Stimulated activated CD8-positive, alpha-beta memory T cell treated with anti-CD3 and anti-CD28 coated beads, Interleukin-15, amount 100 ng/mL, for 24 hours (primary cell): Measurements from ENCODE around the gene EHMT1.

ENCODE experiments used
- DNase-seq: peaks from one replicate; pipeline ENCODE4 v3.0.0-alpha.2; 2020; ENCODE audit warnings: low read depth

The EHMT1 gene

DNA sequence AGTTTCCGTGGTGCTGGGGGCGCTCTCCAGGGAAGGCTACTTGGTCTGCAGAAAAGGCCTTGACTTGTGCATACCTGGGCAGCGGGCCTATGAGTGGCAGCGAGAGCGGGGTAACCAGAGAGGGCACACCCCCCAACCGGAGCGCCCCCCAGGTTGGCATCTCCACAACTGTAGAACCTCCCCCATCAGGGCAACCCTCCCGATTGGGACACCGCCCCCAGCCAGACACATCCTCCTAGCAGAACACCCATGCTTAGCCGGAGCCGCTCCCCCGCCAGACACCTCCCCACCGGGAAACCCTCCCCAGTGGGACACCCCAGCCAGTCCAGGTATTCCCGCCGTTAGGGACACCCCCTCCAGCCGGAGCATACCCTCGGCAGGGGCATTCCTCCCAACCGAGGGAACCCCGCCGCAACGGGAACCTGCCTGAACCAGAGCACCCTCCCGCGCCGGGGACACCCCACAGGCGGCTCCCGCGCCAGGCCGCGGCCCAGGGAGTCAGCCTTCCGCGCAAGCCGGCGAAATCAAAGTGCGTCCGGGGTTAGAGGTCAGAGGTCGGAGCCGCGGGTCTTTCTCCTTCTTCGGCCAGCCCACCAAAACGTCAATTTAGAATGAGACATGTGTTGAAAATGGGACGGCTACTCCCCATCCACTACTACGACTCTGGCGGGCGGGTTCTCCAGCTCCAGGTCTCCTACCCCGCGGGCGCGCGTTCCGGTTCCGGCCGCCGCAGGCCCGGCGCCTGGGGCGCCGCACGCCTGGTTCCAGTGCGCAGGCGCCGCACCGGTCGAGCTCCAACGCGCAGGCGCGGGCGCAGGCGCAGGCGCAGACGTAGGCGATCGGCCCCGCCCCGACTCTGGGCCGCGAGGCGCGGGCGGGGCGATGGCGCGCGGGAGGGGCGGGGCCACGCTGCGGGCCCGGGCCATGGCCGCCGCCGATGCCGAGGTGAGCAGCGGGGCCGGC, at the start of gene EHMT1:
Gene EHMT1 (plus strand): TSS at position 901 of the 963 bp plus-strand sequence. CDS start 24 bp downstream, at position 925.
- DNase-seq: peak; percentile 96

DNA sequence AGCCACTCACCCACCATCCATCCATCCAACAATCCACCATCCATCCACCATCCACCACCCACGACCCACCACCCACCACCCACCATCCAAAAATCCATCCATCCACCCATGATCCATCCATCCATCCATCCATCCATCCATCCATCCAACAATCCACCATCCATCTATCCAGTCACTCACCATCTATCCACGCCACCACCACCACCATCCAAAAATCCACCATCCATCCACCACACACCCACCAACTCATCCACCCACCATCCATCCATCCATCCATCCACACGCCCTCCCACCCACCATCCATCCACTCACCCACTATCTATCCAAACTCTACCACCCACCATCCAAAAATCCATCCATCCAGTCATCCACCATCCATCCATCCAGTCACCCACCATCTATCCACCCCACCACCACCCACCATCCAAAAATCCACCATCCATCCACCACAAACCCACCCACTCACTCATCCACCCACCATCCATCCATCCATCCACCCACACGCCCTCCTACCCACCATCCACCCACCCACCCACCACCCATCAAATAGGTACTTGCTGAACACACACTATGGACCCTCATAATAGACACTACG, 49.1 kb upstream of the EHMT1 start:
- DNase-seq: no peak

DNA sequence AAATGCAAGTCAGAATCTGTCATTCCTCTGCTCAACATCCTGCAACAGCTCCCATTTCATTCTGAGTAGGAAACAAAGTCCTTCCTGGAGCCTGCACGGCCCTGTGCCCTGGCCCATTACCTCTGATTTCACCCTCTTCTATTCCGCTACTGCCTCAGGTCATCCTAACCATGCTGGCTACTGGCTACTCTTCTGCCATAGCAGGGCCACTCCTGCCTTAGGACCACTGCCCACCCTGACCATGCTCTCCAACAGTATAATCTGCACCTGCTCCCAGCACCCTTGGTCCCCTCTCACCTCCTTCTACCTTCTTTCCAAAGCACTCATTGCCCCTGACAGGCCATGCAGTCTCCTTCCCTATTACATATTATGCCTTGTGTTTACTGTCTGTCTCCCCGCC, 48.2 kb upstream of the EHMT1 start:
- no peak for DNase-seq

DNA sequence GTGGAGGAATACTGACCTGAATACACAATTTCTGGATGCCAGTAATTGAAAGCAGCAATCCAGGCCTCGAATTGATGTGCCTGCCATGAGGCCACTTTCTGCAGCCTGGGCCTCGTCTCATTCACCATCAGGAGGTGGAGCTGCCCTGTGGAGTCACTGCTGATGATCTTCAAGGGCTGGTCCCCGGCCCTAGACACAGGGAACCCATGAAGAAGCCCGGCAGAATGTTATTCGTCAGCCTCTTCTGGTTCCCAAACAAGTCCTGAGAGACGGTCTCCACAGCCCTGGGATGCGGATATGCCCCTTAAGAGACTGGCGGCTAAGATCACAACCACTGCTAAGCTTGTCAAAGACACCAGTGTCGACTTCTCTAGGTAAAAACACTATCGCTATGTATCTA, 44.6 kb upstream of the EHMT1 start:
- DNase-seq: no peak

DNA sequence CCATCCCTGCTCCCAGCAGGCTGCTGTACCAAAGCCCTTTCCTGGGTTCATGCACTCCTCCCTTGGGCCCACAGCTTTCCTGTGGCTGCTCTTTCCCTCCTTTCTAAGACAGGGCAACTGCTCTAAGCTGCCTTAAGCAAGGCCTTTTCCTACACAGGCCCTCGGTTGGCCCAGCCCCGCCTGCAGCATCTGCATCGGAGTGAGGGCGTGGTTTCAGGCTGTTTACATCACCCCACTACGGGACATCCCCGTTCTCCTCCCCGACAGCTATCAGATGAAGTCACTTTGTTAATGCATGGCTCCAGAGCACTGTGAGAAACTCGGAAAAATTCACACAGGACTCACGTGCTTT, 43.5 kb upstream of the EHMT1 start:
- no peak for DNase-seq

DNA sequence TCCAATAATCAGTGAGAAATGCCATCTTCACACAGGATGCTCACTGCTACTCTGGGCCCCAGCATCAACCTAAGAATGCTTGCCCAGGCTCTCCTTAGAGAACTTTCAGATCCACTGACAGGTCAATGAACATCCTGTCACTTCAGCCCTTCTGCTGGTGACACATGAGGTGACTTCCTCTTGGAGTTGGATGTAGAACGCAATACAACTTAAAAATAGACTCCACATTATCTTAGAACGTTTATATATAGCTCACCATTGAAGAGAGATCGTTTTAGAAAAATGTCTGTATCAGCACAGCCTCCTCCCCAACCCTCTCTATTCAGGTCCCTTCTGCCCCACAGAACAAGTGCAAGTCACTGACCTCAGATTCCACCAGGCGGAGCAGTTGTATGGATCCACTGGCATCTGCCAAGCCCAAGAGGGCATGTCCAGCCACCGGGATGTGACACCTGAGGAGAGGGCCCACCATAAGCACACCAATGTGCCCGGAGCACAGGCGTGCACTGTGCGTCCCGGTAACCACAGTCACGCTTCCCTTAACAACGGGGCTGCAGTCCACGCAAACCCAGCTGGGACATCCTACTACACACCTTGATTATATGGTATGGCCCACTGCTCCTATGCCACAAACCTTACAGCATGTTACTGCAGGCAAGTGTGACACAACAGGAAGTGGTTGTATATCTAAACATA, 42.9 kb upstream of the EHMT1 start:
- no peak for DNase-seq

DNA sequence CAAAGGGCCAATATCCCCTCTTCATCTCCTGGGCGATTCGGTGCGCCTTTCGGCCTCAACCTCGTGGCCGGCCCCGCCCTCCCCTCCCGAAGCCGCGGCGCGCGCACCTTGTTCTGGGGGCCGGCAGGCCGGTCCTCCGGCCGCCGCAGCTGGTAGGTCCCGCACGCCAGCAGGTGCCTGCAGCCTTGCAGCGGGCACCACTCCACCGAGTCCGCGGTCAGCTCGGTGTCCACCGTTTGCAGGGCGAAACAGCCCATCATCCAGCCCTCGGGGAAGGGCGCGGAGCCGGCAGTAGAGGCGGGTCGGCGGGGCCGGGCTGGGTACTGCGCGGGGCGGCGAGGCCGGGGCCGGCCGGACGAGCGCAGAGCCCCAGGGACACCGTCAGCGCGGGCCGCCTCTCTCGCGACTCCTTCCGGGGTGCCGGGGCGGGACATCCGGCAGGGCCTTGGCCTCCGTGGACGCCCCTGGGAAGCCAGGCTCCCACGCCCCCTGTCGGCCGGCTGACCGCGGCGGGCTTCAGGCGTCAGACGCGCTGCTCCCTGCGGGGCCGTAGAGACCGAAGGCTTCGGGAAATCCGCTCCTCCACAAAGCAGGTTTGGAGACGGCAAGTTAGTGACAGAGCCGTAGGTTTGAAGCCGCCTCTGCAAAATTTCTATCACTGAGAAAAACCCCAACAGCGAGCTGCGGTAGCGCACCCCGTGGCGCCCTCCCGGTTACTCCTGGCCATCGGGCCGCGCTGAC, 40.1 kb upstream of the EHMT1 start, which contains the start of gene DPH7:
Gene DPH7 (minus strand): TSS at position 408 of the 741 bp plus-strand sequence. CDS start 148 bp downstream, at position 260.
- DNase-seq: peak; percentile 97

DNA sequence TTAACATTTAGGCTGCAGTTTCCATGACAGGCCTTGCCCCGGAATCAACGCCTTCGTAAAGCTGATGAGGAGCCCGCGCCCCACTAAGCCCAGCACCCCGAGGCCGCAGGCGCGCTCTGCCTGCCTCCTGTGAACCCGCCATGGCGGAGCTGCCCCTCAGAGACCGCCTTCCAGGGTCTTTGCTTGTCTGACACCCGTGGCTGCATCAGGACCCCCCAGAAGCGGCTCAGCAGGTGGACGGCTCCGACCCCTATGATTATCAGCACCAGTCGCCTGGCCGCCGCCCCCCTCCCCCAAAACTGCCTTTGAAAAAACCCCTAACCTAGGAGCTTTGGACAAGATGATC, 39.6 kb upstream of the EHMT1 start:
- no peak for DNase-seq

DNA sequence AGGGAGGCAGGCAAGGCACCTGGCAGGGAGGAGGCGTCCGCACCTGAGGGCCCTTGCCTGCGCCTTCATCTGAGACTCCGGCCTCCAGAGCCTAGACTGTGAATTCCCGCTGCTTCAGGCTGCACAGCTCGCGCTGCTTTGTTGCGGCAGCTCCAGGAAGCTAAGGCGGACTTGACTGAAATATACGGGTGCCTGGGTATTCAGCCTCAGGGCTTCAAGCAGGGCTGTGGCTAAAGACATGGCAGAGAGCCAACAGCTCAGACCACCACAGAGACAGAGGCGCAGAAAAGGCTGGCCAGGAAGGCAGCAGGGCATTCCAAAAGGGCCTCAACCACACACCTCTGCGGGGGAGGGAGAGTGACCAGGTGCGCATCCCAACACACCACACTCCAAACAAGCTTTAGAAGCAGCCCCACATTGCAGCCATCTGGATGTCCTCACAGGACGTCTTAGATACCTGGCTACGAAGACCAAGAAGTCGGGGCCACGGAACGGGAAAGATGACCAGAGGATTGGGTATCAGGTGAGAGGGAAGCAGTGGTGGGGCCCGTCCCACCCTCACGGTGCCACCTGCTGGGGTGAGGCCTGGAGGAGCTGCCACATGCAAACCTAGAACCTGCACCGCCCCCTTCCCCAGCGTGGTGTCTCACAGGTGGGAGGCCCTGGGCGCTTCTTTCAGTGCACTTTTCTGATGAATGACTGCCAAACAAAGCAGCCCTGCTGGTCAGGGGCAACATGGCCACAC, 38.4 kb upstream of the EHMT1 start:
- no peak for DNase-seq

DNA sequence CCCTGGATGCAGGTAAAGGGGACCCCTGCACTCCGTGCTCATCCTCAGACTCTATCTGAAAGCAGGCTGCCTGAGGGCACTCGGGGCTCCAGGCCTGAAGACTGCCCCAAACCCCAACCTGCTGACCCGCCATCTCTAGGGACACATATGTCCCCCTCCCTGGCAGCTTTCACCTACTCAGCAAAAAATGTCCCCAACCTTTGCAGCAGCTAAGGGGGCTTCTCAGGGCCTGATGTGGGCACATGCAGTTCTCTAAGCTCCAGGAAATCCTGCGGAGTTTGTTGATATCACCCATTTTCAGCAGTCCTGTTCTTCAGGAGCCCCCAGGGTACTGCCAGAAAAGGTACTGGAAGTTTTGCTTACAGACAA, 37.9 kb upstream of the EHMT1 start:
- no peak for DNase-seq

DNA sequence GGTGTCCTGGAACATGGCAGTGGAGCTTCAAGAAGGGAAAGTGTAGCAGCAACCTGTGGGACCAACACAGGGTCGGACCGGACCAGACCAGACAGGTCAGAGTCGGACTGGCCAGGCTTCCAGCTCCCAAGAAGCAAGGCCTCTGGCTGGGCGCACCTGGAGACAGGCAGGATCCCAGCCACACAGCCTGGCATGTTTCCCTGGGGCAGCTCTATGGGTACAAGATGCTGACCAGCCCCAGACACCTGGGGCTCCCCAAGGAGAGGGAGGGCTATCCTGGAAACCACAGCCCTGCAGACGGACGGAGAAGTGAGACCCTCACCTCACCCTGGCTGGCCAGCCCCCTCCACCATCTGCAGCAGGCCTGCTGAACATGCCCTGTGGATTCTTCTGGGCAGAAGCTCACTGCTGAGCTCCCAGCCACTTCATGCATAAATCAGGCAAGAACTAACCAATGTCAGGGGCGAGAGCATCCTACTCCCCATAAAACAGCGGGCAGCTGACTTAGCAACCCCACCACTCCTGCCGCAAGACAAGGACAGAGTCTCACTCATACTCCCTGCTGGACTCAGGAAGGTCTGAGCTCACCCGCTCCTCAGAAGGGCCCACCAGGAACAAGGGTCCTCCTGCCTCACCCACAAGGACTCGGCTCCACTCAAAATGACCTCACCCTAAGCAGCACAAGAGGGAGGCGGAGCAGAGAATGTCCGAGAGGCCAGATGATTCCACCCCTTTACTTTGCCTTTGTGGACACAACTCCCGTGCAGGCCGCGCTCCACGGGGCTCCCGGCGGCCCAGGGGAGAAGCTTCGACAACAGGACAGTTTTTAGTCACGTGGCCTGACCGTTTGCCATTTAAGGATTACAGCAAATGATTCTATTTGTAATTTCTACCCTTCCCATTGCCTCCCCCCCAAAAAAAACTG, 37.2 kb upstream of the EHMT1 start:
- no peak for DNase-seq

DNA sequence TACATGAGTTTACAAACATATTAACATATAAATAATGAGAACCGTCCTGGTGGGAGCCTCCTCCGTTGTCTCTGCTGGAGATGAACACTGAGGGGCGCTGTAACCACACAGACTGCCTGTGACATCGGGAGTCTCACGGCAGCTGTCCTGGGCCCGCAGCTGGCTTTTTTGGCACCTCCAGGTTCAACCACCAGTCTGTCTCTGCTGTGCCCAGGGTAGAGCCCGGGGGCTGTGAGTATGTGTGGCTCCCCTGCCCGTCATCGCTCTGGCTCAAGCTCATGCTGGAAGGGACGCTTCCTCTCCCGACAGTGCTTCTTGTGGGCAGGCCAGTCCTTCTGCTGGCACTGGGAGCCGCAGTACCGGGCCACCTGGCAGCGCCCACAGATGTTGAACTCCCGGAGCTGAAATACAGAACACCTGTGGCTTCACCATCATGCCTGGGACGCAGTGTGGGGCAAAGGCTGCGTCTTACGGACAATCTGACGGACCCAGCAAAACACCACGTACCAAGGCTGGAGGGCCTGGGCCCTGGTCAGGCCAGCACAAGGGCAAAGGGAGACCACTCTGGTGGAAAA, 36.4 kb upstream of the EHMT1 start:
- no peak for DNase-seq

DNA sequence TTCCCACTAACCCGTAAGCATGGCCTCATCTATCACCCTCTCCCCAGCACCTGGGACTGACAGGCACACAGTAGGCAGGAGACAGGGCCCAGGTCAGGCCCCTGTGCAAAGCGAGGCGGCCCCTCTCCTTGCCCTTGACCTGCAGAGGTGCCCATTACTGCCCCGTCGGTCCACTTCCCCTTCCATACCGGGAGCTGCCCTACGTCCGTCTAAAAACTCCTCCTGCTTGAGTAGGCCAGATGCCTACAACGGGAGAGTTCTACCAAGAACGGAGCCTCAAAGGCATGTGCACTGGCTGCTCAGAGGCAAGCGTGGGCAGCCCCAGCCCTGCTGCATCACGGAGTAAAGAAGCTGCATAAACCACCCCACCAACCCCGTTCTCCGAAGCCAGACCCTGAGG, 35.5 kb upstream of the EHMT1 start:
- DNase-seq: no peak

DNA sequence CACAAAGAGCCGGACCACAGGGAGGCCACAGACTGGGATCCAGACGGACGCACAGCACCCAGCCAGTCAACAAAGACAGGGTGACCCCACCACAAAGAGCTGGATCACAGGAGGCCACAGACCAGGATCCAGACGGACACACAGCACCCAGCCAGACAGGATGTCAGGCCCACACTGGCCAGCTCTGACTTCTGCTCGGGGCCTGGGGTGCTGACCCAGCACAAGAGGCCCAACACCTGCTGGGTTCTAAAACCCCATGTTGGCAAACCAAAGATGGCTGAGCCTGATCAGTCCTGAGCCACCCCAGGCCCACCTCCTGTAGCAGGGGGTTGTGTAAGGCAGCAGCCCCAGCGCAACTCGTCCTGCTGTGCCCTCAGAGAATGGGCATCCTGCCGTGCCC, 34.8 kb upstream of the EHMT1 start:
- DNase-seq: no peak

DNA sequence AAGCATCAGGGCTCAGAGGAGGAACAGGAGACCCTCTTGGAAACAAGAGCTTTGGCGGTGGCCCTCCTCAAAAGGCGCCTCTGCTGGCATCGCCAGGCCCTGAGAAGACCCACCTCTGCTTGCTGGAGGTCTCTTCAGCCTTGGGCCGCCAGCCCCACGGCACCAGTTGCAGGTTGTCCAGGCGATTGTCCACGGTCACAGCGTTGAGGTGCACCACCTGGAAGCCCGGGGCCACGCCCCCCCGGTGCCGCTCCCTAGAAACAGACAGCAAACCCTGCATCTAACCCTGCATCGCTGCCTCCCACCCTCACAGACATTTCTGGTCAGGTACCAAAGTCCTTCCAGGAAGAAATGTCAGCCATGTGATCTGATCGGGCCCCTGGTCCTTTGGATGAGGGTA, 32.0 kb upstream of the EHMT1 start:
- DNase-seq: no peak

DNA sequence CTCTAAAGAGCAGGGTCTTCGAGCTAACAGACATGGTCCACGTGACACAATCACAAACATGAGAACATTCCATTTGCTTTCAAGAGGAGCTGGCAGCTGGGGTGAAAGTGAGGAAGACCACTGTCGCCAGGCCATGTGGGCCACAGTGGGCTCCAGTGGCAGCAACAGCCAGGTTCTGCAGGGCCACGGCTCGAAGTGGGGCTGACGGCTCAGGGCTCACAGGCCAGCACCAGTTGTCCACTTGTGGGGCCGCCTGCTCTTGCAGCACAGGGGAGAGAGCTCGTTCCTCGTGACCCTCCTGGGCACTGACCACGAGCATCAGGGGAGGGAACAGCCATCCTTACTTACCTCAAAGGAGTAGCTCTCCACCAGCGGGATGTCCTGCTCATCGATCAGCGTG, 30.5 kb upstream of the EHMT1 start:
- no peak for DNase-seq

DNA sequence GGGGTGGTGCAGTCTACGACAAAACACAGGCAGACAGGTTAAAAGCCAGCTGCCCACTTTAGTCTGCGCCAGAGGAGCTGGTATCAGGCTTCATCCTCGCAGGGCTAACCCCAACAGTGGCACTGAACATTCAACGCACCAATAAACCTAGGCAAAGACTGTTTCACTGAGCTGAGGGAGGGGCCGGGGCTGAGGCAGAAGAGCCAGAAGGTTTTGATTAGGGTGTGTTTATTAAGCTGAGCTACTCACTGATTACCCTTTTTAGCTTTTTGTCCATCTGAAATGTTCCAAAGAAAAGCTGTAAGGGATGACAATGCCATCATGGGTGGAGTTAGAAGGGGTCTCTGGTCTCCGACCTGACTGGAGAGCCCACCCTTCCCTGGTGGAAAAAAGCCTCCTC, 29.9 kb upstream of the EHMT1 start:
- no peak for DNase-seq

DNA sequence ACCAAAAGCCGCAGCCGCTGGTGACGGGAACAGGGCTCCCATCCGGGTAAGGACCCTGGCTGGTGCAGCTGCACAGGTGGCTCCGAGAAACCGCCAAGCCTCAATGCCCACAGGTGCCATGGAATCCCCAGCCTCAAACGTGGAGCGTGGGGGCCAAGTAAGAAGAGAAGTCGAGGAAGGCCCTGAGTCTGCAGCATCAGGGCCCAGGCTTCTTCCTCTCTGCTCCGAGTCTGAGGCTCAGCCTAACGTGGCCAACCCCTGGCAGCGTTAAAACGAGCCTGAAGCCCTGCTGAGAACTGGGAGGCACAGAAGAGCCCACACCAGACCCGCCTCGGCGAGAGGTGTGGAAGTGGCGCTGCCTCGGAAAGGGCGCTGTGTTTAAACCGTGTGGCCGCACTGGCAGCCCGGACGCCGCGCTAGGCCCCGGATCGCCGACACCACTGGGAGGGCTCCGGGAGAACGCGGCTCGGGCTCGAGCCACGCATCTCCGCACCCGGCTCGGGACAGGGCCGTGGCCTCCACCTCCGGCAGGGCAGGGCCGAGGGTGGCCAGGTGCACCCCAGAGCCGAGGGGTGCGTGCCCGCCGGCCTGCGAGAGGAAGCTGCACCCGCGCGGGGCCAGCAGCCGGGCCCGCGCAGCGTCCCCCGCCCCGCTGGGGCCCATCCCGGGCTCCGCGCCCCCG, 29.2 kb upstream of the EHMT1 start:
- no peak for DNase-seq

DNA sequence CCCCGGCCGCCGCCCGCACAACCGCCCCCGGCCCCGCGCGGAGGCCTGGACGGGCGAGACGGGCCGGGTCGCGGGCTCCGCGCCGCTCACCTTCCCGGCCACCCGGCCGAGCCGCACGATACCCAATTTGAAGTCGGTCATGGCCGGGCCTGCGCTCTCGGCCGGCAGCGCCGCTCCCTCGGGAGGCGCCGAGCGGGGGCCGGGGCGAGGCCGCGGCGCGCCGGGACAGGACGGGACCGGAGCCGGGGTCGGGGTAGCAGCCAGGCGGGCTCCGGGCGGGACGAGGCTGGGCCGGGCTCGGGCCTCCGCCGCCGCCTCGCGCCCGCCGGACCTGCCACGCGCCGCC, 28.7 kb upstream of the EHMT1 start:
- DNase-seq: no peak
